ENCODE measurements around the gene TNFAIP3. TPM values are rescaled to one million over a fixed set of nuclear protein-coding genes. Genes with fewer than 3 reads are reported as not detected.

TNFAIP3 gene
- total and polyA plus RNA-seq, 2 donors, result 29.5 to 85.8 TPM

DNA sequence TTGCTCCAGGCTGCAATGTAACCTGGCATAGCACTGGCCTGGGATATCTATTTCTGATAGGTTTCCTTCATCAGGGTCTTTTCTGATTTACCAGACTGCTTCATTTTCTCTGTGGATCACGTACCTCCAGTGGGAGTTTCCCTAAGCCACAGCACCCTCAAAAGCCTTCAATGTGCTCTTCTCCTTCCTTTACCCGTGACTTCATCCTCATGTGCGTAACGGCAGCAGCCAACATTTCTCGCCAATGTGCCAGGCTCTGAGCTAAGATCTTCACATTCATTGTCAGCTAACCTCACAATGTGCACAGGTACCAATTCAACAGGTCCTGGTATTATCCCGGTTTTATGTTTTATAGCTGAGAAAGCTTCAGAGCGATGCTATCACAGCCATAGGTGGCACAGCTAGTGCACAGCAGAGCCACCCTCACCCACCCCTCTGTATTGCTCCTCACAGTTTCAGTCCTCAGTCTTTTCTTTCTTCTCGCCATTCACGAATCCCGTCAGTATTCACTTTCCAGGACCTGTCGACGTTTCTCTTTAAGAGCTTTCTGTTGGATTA, 58.2 kb downstream of the TNFAIP3 start:
- Histone ChIP-seq H3K36me3 (ENCODE audit: control insufficient read depth in 2 of 2, insufficient read depth in 2 of 2, low read length in 1 of 2) (no peaks in the 10 kb centered on the region), H3K4me3 (ENCODE audit: low read length in 2 of 2) (no peak overlapping the region), H3K4me1 (ENCODE audit: control insufficient read depth in 2 of 2, insufficient read depth in 2 of 2, low read length in 2 of 2) (peaks cover 27 to 49% of the 10 kb centered on the region in 2 donors), H3K9me3 (ENCODE audit: control insufficient read depth in 2 of 2, insufficient read depth in 1 of 2, low read length in 1 of 2) (no peaks in the 10 kb centered on the region), H3K27ac (ENCODE audit: low read depth in 1 of 2, low read length in 1 of 2) (no peak overlapping the region), H3K27me3 (ENCODE audit: control insufficient read depth in 2 of 2, insufficient read depth in 1 of 2, low read length in 1 of 2) (no peaks in the 10 kb centered on the region)
- WGBS, result 97% methylated on average over 12 of the region's 12 CpGs
- DNase-seq (ENCODE audit: low read depth in 6 of 9, low spot score in 9 of 9), result no peak

DNA sequence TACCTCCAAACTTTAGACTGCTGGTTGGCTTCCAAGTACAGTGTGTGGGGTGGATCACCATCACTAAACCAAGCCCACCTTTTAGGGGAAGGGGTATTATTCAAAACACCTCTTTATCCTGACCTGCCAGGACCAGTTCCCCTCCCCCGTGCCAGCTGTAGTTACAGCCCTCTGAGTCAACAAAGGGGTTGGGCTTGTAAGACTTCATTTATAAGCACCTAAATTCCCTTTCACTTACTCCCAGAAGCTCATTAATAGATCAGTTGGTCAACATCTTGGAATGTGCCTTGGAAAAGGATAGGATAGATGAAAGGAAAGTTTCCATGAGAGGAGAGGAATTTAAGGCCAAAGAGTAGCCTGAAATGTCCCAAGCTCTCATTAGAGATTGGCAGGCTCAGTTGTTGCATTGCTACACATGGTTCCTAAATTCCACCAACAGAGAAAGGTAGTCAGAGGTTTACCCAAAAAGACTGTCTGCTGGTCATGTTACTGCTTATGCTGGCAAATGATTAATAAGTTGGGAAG, 59.2 kb downstream of the TNFAIP3 start:
- H3K9me3 ChIP-seq (ENCODE audit: control insufficient read depth in 2 of 2, insufficient read depth in 1 of 2, low read length in 1 of 2), result no peaks in the 10 kb centered on the region
- peak overlapping the region in 1 of 2 donors; percentile 20 for H3K27ac ChIP-seq (ENCODE audit: low read depth in 1 of 2, low read length in 1 of 2)
- no peaks in the 10 kb centered on the region for H3K36me3 ChIP-seq (ENCODE audit: control insufficient read depth in 2 of 2, insufficient read depth in 2 of 2, low read length in 1 of 2)
- DNase-seq (ENCODE audit: low read depth in 6 of 9, low spot score in 9 of 9), result peak in 3 of 9 donors; percentile 38 to 69 (median 47)
- WGBS, result 64% methylated on average over 1 of the region's 1 CpG
- H3K4me1 ChIP-seq (ENCODE audit: control insufficient read depth in 2 of 2, insufficient read depth in 2 of 2, low read length in 2 of 2), result peaks cover 27 to 49% of the 10 kb centered on the region in 2 donors
- no peaks in the 10 kb centered on the region for H3K27me3 ChIP-seq (ENCODE audit: control insufficient read depth in 2 of 2, insufficient read depth in 1 of 2, low read length in 1 of 2)
- H3K4me3 ChIP-seq (ENCODE audit: low read length in 2 of 2), result no peak overlapping the region

DNA sequence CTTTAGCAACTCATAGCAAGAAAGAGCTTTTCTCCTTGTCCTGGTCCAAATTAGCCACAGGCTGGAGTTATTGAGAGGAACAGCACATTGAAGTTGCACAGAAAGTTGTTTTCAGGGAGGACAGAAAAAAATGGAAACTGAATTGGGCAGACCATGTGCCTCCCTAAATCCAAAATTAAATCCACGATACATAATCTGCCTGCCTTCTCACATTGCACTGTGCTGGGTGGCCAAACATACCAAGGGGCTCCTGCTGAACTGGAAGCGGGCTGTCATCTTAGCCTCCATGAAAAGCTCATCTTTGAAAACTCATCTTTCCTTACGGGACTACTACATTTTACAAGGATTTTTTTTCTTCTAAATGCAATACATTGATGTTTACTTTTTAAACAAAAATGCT, 59.9 kb downstream of the TNFAIP3 start:
- Histone ChIP-seq H3K4me1 (ENCODE audit: control insufficient read depth in 2 of 2, insufficient read depth in 2 of 2, low read length in 2 of 2) (peaks cover 27 to 49% of the 10 kb centered on the region in 2 donors), H3K27me3 (ENCODE audit: control insufficient read depth in 2 of 2, insufficient read depth in 1 of 2, low read length in 1 of 2) (no peaks in the 10 kb centered on the region), H3K9me3 (ENCODE audit: control insufficient read depth in 2 of 2, insufficient read depth in 1 of 2, low read length in 1 of 2) (no peaks in the 10 kb centered on the region), H3K36me3 (ENCODE audit: control insufficient read depth in 2 of 2, insufficient read depth in 2 of 2, low read length in 1 of 2) (no peaks in the 10 kb centered on the region), H3K27ac (ENCODE audit: low read depth in 1 of 2, low read length in 1 of 2) (peak overlapping the region in 1 of 2 donors; percentile 83), H3K4me3 (ENCODE audit: low read length in 2 of 2) (no peak overlapping the region)
- peak in 1 of 9 donors; percentile 22 for DNase-seq (ENCODE audit: low read depth in 6 of 9, low spot score in 9 of 9)
- 98% methylated on average over 3 of the region's 3 CpGs for WGBS

DNA sequence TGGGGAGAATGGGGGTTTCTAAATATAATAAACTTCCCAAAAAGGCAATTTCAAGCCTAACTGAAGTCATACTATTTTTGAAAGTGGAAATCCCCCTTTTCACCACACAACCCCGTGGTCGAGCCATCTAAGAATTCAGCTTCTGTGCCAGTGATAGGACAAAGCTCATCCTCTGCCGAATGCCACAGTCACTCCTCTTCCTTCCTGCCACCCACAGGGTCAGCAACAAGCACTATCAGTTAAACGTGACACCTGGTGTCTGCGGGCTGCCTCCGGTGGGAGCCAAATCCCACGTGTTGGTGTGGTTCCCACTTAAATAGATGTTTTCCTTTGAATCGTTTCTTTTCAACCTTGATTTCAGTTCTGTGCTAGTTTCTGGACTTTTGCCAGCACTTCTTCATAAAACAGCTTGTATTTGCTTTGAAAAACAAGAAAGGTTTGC, 60.7 kb downstream of the TNFAIP3 start:
- no peaks in the 10 kb centered on the region for H3K27me3 ChIP-seq (ENCODE audit: control insufficient read depth in 2 of 2, insufficient read depth in 1 of 2, low read length in 1 of 2)
- H3K36me3 ChIP-seq (ENCODE audit: control insufficient read depth in 2 of 2, insufficient read depth in 2 of 2, low read length in 1 of 2), result no peaks in the 10 kb centered on the region
- peak overlapping the region; percentile 71 to 83 for H3K27ac ChIP-seq (ENCODE audit: low read depth in 1 of 2, low read length in 1 of 2)
- H3K4me1 ChIP-seq (ENCODE audit: control insufficient read depth in 2 of 2, insufficient read depth in 2 of 2, low read length in 2 of 2), result peaks cover 27 to 49% of the 10 kb centered on the region in 2 donors
- DNase-seq (ENCODE audit: low read depth in 6 of 9, low spot score in 9 of 9), result peak in 8 of 9 donors; percentile 55 to 86 (median 68)
- no peaks in the 10 kb centered on the region for H3K9me3 ChIP-seq (ENCODE audit: control insufficient read depth in 2 of 2, insufficient read depth in 1 of 2, low read length in 1 of 2)
- peak overlapping the region in 1 of 2 donors; percentile 18 for H3K4me3 ChIP-seq (ENCODE audit: low read length in 2 of 2)
- under 1% methylated on average over 8 of the region's 8 CpGs for WGBS

DNA sequence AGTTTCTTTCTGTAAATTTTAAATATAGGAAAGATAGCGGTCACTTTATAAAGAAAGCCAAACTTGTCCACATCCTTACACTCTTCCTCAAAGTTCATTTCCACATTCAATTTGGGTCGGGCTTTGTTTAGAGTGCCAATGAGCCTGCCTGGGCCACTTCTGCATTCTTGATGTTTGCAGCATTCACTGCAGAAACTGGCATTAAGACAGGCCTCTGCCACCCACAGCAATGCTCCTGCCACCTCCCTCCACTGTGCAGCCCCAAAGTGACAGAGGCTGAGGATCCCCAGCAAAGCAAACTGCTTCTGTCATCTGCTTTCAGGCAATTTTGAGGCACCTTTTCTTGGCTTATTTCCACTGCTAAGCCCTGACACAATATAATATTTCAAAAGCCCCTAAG, 61.2 kb downstream of the TNFAIP3 start:
- no peak overlapping the region for H3K4me3 ChIP-seq (ENCODE audit: low read length in 2 of 2)
- 16% methylated on average over 2 of the region's 2 CpGs for WGBS
- no peaks in the 10 kb centered on the region for H3K27me3 ChIP-seq (ENCODE audit: control insufficient read depth in 2 of 2, insufficient read depth in 1 of 2, low read length in 1 of 2)
- H3K27ac ChIP-seq (ENCODE audit: low read depth in 1 of 2, low read length in 1 of 2), result peak overlapping the region; percentile 76 to 83
- H3K9me3 ChIP-seq (ENCODE audit: control insufficient read depth in 2 of 2, insufficient read depth in 1 of 2, low read length in 1 of 2), result no peaks in the 10 kb centered on the region
- peak in 3 of 9 donors; percentile 26 to 64 (median 36) for DNase-seq (ENCODE audit: low read depth in 6 of 9, low spot score in 9 of 9)
- no peaks in the 10 kb centered on the region for H3K36me3 ChIP-seq (ENCODE audit: control insufficient read depth in 2 of 2, insufficient read depth in 2 of 2, low read length in 1 of 2)
- peaks cover 27 to 49% of the 10 kb centered on the region in 2 donors for H3K4me1 ChIP-seq (ENCODE audit: control insufficient read depth in 2 of 2, insufficient read depth in 2 of 2, low read length in 2 of 2)

DNA sequence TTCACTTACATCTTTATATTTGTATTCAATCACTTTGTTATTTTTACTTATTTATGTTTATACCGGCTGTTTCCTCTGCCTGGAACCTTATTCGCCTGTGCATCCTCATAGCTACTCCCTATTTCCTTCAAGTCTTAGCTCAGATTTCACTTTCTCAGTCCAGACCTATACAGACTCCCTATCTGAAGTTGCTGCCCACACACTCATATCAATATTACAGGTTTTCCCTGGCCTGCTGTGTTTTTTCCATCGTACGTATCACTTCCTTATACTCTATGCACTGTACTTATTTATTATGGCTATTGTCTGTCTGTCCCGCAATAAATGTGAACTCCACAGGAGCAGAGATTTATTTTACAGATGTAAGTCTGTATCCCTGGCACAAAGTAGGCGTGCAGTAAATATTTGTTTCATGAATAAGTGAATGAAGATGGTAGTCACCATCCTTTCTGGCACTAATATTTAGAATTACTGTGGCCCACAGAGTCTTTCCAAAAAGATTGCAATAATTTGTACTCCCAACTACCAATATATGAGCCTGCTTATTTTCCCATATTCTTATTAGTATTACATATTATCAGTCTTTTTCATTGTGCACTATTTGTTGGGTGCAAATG, 64.9 kb downstream of the TNFAIP3 start:
- Histone ChIP-seq H3K9me3 (ENCODE audit: control insufficient read depth in 2 of 2, insufficient read depth in 1 of 2, low read length in 1 of 2) (no peaks in the 10 kb centered on the region), H3K27me3 (ENCODE audit: control insufficient read depth in 2 of 2, insufficient read depth in 1 of 2, low read length in 1 of 2) (no peaks in the 10 kb centered on the region), H3K36me3 (ENCODE audit: control insufficient read depth in 2 of 2, insufficient read depth in 2 of 2, low read length in 1 of 2) (no peaks in the 10 kb centered on the region), H3K4me3 (ENCODE audit: low read length in 2 of 2) (no peak overlapping the region), H3K4me1 (ENCODE audit: control insufficient read depth in 2 of 2, insufficient read depth in 2 of 2, low read length in 2 of 2) (peaks cover 16 to 28% of the 10 kb centered on the region in 2 donors), H3K27ac (ENCODE audit: low read depth in 1 of 2, low read length in 1 of 2) (no peak overlapping the region)
- 96% methylated on average over 6 of the region's 6 CpGs for WGBS
- DNase-seq (ENCODE audit: low read depth in 6 of 9, low spot score in 9 of 9), result no peak

Other genes with a start within 250 kb of the TNFAIP3 start
- 8.4 TPM for gene PERP, start 240.2 kb downstream of the TNFAIP3 start, total RNA-seq
- 182 TPM for gene PERP, start 240.2 kb downstream of the TNFAIP3 start, polyA plus RNA-seq

Data from thymus (tissue), 11 donors.